Measurements from ENCODE around the gene NOMO2.
"Not testable (repeated sequence)": the region's sequence is repeated elsewhere in the genome, so short reads cannot be mapped to it uniquely, and the experiment has no call there.

Gene NOMO2

DNA sequence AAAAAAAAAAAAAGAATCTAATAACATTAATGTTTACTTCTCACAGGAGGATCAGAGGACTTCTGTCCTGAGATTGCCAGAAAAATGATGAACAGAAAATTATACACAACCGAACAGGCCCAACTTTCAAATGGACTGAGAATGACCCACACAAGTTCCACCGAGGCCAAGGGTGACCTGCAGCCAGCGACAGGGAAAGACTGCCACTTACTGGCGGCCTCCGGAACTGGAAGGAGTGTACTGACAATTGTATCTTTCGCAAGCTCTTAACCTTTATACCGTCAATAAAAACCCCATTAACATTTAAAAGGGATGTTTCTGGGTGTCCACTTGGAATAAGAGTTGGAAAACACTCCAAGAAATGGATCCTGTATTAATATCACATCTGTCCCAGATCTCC, 63.5 kb downstream of the NOMO2 start:
- not testable (repeated sequence) for DNase-seq

DNA sequence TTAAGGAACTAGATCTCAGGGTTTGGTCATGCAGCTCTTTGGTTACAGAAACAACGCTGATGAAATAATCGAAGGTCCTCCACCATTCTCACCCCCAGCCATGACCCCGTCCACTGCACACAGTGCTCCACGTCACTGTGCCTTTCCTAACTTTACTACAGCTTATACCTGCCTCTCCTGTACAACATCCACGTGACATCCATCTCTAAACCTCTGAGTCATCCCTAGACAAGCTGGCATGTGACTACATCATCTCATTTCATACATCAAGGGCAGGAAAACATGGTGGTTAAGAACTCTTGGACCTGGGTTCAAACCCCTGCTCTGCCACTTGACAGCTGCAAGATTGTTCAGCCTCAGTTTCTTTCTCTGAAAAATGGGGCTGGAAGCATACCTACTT, 64.9 kb downstream of the NOMO2 start:
- DNase-seq, result not testable (repeated sequence)

DNA sequence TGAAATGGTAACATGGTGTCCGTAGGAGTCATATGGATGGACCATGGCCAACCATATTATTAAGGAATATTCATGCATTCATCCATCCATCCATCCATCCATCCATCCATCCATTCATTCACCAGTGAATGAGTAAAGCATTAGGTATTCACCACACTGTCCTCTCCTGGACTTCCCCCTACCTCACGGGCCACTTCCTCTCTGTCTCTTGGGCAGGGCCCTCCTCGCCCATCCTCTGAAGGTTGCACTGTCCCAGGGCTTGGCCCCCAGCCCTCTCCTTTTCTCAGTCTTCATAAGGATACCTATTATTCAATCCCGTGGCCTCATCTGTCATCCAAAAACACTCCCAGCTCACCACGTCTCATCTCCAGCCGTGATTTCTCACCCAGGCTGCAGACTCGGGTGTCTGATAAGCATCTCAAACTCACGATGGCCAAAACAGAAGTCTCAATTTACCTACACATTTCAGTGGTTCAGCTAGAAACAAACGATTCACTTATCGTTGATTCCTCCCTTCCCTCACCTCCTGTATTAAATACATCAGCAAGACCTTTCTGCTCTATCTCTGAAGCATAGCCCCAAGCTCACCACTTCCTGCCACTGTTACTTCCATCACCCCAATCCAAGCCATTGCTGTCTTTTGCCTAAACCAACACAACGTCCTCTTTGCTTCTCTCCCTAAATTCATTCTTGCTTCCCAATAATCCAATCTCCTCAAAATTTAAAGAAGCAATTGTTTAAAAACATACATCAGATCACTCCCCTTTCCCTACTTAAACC, 69.6 kb downstream of the NOMO2 start:
- DNase-seq, result not testable (repeated sequence)

GRCh38 chr16:18436025-18436424, 125.9 kb downstream of the NOMO2 start:
- not testable (repeated sequence) for DNase-seq

DNA sequence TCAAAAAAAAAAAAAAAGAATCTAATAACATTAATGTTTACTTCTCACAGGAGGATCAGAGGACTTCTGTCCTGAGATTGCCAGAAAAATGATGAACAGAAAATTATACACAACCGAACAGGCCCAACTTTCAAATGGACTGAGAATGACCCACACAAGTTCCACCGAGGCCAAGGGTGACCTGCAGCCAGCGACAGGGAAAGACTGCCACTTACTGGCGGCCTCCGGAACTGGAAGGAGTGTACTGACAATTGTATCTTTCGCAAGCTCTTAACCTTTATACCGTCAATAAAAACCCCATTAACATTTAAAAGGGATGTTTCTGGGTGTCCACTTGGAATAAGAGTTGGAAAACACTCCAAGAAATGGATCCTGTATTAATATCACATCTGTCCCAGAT, 146.1 kb downstream of the NOMO2 start:
- not testable (repeated sequence) for DNase-seq

GRCh38 chr16:18409532-18410293, 152.2 kb downstream of the NOMO2 start:
- DNase-seq, result not testable (repeated sequence)

DNA sequence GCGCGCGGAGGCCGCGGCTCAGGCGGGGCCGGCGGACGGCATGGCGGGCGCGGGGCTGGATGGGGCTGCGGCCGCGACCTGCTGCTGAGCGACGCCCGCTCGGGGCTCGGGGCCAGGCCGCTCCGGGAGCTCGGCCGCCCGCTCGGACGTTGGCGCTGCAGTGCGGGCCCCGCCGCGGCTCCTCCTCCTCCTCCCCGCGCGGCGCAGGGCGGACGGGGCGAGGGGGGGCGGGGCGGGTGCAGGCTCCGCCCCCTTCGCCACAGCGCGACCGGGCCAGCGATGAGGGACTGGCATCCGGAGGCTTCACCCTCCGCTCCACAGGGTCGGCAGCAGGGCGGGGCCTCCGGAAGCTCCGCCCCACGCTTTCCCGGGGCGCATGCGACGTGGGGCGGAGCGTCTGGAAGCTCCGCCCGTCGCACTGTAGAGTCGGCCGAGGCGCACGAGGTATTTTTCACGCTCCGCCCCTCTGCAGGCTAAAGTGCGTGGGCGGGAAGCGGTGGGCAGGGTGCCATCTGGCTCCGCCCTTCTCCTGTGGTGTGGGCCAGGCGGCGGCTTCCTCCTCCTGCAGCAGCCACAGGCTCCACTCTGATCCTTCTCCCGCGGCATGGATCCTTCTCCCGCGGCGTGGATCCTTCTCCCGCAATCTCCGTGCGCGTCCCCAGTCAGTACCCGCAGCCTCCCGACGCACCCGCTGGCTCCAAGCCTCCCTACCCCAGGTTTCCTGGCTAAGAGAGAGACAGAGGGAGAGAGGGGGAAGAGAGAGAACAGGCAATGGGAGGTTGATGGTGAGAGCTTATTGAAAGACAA, 159.8 kb downstream of the NOMO2 start:
- DNase-seq, result not testable (repeated sequence)

- DNase-seq, result not testable (repeated sequence)
Measured at GRCh38 chr16:18401159-18401558, 160.7 kb downstream of the NOMO2 start.

GRCh38 chr16:18394363-18394762, 167.5 kb downstream of the NOMO2 start:
- not testable (repeated sequence) for DNase-seq

GRCh38 chr16:18387767-18388166, 174.1 kb downstream of the NOMO2 start:
- not testable (repeated sequence) for DNase-seq

GRCh38 chr16:18386517-18386916, 175.4 kb downstream of the NOMO2 start:
- not testable (repeated sequence) for DNase-seq

- DNase-seq, result not testable (repeated sequence)
Measured at GRCh38 chr16:18385285-18385684, 176.6 kb downstream of the NOMO2 start.

DNA sequence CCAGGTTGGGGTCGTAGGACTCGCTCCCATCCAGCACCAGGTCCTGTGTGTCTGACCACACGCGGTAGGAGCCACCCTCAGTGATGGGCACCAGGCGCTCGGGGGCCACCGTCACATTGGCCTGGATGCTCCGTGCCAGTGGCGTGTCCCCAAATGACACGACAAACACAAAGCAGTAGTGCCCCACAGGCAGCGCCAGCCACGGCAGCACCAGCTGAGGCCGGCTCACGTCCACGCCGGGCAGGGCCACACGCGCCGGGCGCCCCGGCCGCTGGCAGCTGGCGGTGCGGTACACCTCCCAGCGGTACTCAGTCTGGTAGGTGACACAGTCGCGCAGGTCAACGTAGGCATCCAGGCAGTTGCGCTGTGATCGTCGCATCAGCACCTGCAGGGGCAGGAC, 177.0 kb downstream of the NOMO2 start:
- DNase-seq, result not testable (repeated sequence)

GRCh38 chr16:18384098-18384636, 177.7 kb downstream of the NOMO2 start:
- DNase-seq, result not testable (repeated sequence)

- not testable (repeated sequence) for DNase-seq
Measured at GRCh38 chr16:18382696-18383095, 179.2 kb downstream of the NOMO2 start.

All from NCI-H345 (cell line).